ENCODE results near the gene SBF2.

The SBF2 gene

DNA sequence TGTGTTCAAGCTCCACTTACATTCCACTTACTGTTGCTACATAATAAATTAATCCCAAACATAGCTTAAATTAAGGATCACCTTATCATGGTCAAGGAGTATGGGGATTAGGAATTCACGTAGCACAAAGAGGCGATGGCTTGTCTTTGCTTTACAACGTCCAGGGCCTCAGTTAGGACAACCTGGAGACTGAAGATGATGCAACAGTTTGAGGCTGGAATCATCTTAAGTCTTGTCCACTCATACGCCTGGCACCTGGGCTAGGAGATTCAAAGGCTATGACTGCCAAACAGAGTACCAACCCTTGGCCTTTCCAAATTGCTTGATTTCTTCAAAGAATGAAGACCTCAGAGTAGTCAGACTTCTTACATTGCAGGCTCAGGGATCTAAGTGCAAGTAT is 149.1 kb downstream of the SBF2 start:
- TF ChIP-seq POLR2AphosphoS5 (IDR thresholded peaks at IDR 0.05; ENCODE audit: low read depth, low read length) (no peak), FOXP2 (optimal IDR thresholded peaks at IDR 0.05; ENCODE audit: borderline replicate concordance, extremely low read depth, extremely low read length, insufficient read depth) (no peak), SIN3A (IDR thresholded peaks at IDR 0.05; ENCODE audit: borderline replicate concordance, insufficient read depth, low read length) (no peak), TAF1 (IDR thresholded peaks at IDR 0.05; ENCODE audit: borderline replicate concordance, insufficient read depth, low read length) (no peak)
- TF ChIP-seq, protein P1, sequence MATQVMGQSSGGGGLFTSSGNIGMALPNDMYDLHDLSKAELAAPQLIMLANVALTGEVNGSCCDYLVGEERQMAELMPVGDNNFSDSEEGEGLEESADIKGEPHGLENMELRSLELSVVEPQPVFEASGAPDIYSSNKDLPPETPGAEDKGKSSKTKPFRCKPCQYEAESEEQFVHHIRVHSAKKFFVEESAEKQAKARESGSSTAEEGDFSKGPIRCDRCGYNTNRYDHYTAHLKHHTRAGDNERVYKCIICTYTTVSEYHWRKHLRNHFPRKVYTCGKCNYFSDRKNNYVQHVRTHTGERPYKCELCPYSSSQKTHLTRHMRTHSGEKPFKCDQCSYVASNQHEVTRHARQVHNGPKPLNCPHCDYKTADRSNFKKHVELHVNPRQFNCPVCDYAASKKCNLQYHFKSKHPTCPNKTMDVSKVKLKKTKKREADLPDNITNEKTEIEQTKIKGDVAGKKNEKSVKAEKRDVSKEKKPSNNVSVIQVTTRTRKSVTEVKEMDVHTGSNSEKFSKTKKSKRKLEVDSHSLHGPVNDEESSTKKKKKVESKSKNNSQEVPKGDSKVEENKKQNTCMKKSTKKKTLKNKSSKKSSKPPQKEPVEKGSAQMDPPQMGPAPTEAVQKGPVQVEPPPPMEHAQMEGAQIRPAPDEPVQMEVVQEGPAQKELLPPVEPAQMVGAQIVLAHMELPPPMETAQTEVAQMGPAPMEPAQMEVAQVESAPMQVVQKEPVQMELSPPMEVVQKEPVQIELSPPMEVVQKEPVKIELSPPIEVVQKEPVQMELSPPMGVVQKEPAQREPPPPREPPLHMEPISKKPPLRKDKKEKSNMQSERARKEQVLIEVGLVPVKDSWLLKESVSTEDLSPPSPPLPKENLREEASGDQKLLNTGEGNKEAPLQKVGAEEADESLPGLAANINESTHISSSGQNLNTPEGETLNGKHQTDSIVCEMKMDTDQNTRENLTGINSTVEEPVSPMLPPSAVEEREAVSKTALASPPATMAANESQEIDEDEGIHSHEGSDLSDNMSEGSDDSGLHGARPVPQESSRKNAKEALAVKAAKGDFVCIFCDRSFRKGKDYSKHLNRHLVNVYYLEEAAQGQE (IDR thresholded peaks at IDR 0.05; ENCODE audit: insufficient read depth in 1 of 2, low read depth in 2 of 2, low read length in 2 of 2), result no peak

DNA sequence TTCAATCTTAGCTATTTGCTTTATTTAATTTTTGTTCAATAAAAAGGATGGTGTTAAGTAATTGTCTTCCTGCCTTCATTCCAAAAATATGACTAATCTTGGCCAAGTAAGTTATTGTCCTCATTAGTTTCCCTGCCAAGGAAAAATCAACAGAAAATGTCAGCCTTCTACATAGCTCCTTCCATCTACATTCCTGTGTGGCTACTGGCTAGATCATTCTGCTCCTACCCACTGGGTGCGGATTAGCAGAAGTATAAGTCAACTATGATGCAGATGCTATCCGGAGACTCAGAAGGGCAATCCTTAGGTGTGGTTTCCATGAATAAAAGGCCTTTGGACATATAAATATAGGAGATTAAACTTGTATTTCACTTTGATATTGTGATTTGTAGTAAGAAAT is 154.4 kb downstream of the SBF2 start:
- TF ChIP-seq FOXP2 (optimal IDR thresholded peaks at IDR 0.05; ENCODE audit: borderline replicate concordance, extremely low read depth, extremely low read length, insufficient read depth), result no peak
- no peak for TF ChIP-seq TAF1 (IDR thresholded peaks at IDR 0.05; ENCODE audit: borderline replicate concordance, insufficient read depth, low read length)
- TF ChIP-seq, protein P1 (IDR thresholded peaks at IDR 0.05; ENCODE audit: insufficient read depth in 1 of 2, low read depth in 2 of 2, low read length in 2 of 2), result no peak
- TF ChIP-seq POLR2AphosphoS5 (IDR thresholded peaks at IDR 0.05; ENCODE audit: low read depth, low read length), result no peak
- TF ChIP-seq SIN3A (IDR thresholded peaks at IDR 0.05; ENCODE audit: borderline replicate concordance, insufficient read depth, low read length), result no peak

DNA sequence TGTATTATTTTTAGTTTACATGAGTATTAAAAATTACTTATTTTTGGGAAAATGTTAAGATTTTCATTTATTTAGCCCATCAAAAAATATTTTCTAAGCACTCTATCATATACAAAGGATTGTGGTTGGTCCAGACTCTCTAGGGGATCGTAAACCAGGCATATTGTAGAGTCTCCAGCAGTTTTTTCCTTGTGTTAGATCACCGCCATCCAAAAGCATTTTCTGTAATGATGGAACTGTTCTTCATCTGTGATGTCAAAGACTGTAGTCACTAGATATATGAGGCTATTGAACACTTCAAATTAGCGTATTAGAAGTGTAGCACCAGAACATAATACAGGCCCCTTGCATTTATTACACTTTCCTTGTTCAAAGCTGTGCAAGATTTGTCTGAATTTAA is 154.9 kb downstream of the SBF2 start:
- TF ChIP-seq FOXP2 (optimal IDR thresholded peaks at IDR 0.05; ENCODE audit: borderline replicate concordance, extremely low read depth, extremely low read length, insufficient read depth) (no peak), SIN3A (IDR thresholded peaks at IDR 0.05; ENCODE audit: borderline replicate concordance, insufficient read depth, low read length) (no peak), TAF1 (IDR thresholded peaks at IDR 0.05; ENCODE audit: borderline replicate concordance, insufficient read depth, low read length) (no peak), POLR2AphosphoS5 (IDR thresholded peaks at IDR 0.05; ENCODE audit: low read depth, low read length) (no peak)
- TF ChIP-seq, protein P1 (IDR thresholded peaks at IDR 0.05; ENCODE audit: insufficient read depth in 1 of 2, low read depth in 2 of 2, low read length in 2 of 2), result no peak

DNA sequence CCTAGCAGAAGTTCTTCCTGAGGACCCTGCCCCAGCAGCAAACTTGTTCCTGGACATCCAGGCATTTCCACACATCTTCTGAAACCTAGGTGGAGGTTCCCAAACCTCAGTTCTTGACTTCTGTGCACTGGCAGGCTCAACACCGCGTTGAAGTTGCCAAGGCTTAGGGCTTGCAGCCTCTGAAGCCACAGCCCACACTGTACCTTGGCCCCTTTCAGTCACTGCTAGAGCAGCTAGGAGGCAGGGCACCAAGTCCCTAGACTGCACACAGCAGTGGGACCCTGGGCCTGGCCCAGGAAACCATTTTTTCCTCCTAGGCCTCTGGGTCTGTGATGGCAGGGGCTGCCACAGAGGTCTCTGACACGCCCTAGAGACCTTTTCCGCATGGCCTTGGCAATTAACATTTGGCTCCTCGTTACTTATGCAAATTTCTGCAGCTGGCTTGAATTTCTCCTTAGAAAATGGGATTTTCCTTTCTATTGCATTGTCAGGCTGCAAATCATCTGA is 159.0 kb downstream of the SBF2 start:
- TF ChIP-seq FOXP2 (optimal IDR thresholded peaks at IDR 0.05; ENCODE audit: borderline replicate concordance, extremely low read depth, extremely low read length, insufficient read depth), result no peak
- no peak for TF ChIP-seq TAF1 (IDR thresholded peaks at IDR 0.05; ENCODE audit: borderline replicate concordance, insufficient read depth, low read length)
- TF ChIP-seq, protein P1 (IDR thresholded peaks at IDR 0.05; ENCODE audit: insufficient read depth in 1 of 2, low read depth in 2 of 2, low read length in 2 of 2), result no peak
- no peak for TF ChIP-seq POLR2AphosphoS5 (IDR thresholded peaks at IDR 0.05; ENCODE audit: low read depth, low read length)
- TF ChIP-seq SIN3A (IDR thresholded peaks at IDR 0.05; ENCODE audit: borderline replicate concordance, insufficient read depth, low read length), result no peak

DNA sequence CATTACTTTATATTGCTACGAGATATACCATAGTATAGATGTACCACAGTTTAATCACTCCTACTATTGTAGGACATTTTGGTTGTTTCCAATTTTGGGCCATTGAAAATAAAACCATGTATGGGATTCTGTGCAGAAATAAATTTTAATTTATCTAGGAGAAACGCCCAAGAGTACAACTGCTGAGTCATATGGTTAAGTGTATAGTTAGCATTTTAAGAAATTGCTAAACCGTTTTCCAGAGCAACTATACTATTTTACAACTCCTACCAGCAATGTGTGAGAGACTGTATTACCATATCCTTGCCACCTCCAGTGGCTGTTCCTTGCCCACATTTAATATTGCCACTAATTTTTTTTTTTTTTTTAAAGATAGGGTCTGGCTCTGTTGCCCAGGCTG is 163.1 kb downstream of the SBF2 start:
- no peak for TF ChIP-seq TAF1 (IDR thresholded peaks at IDR 0.05; ENCODE audit: borderline replicate concordance, insufficient read depth, low read length)
- TF ChIP-seq, protein P1 (IDR thresholded peaks at IDR 0.05; ENCODE audit: insufficient read depth in 1 of 2, low read depth in 2 of 2, low read length in 2 of 2), result no peak
- no peak for TF ChIP-seq FOXP2 (optimal IDR thresholded peaks at IDR 0.05; ENCODE audit: borderline replicate concordance, extremely low read depth, extremely low read length, insufficient read depth)
- TF ChIP-seq POLR2AphosphoS5 (IDR thresholded peaks at IDR 0.05; ENCODE audit: low read depth, low read length), result no peak
- no peak for TF ChIP-seq SIN3A (IDR thresholded peaks at IDR 0.05; ENCODE audit: borderline replicate concordance, insufficient read depth, low read length)

All from PFSK-1 (cell line).